Central memory CD8-positive, alpha-beta T cell (primary cell): ENCODE measurements around the gene RB1.

ENCODE experiments used
- ATAC-seq: fragments of 150-1000 bp; cut with Tn5 transposase; replicated peaks from 2 replicates; pipeline ENCODE4 v1.10.0; 2022; ENCODE audit warnings: mild to moderate bottlenecking, moderate FRiP score, moderate number of reproducible peaks; ENCODE audit not compliant: poor library complexity, severe bottlenecking; ENCODE audit errors: extremely low read depth
- DNase-seq, 2 donors: peaks; one replicate each; pipeline ENCODE4 v3.0.0; 2021; ENCODE audit warnings: low spot score in 2 of 2
- H3K27ac Mint-ChIP-seq: one replicate; pipeline ENCODE4 v1.8.0; 2022; ENCODE audit warnings: low read depth, mild to moderate bottlenecking, moderate library complexity, mixed read lengths
- H3K27me3 Mint-ChIP-seq: one replicate; pipeline ENCODE4 v1.8.0; 2022; ENCODE audit warnings: mixed read lengths
- H3K36me3 Mint-ChIP-seq: one replicate; pipeline ENCODE4 v1.8.0; 2022; ENCODE audit warnings: mild to moderate bottlenecking, moderate library complexity, mixed read lengths; ENCODE audit not compliant: insufficient read depth
- H3K4me1 Mint-ChIP-seq: one replicate; pipeline ENCODE4 v1.8.0; 2022; ENCODE audit warnings: mixed read lengths
- H3K4me3 Mint-ChIP-seq: one replicate; pipeline ENCODE4 v1.8.0; 2022; ENCODE audit warnings: mild to moderate bottlenecking, moderate library complexity, mixed read lengths
- H3K9me3 Mint-ChIP-seq: one replicate; pipeline ENCODE4 v1.8.0; 2022; ENCODE audit warnings: mixed read lengths

RB1 gene

DNA sequence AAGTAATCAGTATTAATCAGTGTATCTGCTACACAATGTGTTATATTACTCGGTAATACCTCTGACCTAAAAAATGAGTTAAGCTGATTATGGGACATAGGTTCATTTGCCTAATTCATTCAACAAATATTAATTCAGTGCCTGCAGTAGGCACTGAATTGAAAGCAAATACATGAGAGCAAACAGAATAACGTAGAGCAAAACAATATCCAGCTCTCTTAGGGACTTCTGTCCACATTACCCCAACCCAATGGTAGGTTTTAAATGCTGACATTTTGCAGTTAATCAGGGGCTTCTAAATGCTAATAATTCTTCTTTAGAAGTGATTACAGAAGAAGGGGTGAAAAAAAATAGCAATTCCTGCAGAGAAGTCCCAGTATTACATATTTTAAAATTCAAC, 224.4 kb downstream of the RB1 start:
- H3K27ac Mint-ChIP-seq, result no peak overlapping the region
- peaks cover 38% of the 10 kb centered on the region for H3K4me1 Mint-ChIP-seq
- no peaks in the 10 kb centered on the region for H3K9me3 Mint-ChIP-seq
- no peak for ATAC-seq
- DNase-seq, result no peak
- H3K36me3 Mint-ChIP-seq, result peaks cover 20% of the 10 kb centered on the region
- no peak overlapping the region for H3K4me3 Mint-ChIP-seq
- no peaks in the 10 kb centered on the region for H3K27me3 Mint-ChIP-seq

DNA sequence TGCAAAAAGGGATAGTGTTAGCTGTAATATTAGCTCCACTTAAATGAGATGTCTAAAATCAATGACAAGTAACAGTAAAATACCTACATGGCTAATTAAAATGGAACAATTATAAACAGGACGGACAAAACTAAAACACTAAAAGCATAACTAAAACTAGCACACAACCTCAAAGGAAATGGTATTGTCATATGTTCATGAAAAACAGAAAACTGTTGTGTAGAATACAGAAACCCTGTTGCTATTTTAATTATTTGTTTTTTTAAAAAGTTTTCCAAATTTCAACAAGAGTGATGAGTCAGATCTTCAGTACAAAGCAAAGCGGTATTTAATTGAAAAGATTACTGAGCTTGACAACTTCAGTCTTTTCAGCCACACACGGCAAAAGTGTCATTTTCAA, 225.2 kb downstream of the RB1 start:
- no peaks in the 10 kb centered on the region for H3K9me3 Mint-ChIP-seq
- H3K27me3 Mint-ChIP-seq, result no peaks in the 10 kb centered on the region
- H3K27ac Mint-ChIP-seq, result no peak overlapping the region
- DNase-seq (no peak), ATAC-seq (no peak)
- no peak overlapping the region for H3K4me3 Mint-ChIP-seq
- peaks cover 27% of the 10 kb centered on the region for H3K36me3 Mint-ChIP-seq
- peaks cover 44% of the 10 kb centered on the region for H3K4me1 Mint-ChIP-seq

DNA sequence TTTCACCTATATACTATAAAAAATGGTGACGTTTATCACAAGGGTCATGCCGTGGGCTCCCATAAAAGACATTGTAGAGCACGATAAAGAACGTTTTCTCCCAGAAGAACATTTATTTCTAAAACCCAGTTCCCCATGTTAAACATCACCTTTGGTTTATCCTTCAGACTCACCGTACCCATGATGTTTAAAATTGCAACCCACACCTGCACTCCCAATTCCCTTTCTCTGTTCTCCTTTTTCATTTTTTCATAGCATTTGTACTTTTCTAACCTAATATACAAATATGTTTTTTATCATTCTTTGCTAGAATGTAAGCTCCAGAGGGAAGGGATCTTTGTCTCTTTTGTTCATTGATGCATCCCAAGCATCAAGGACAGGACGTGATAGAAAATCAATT, 227.3 kb downstream of the RB1 start:
- H3K36me3 Mint-ChIP-seq, result peaks cover 28% of the 10 kb centered on the region
- peak overlapping the region; percentile 91 for H3K4me3 Mint-ChIP-seq
- no peaks in the 10 kb centered on the region for H3K27me3 Mint-ChIP-seq
- peaks cover 4% of the 10 kb centered on the region for H3K9me3 Mint-ChIP-seq
- DNase-seq (no peak), ATAC-seq (no peak)
- H3K27ac Mint-ChIP-seq, result peak overlapping the region; percentile 98
- H3K4me1 Mint-ChIP-seq, result peaks cover 35% of the 10 kb centered on the region
